Vagina (tissue), 2 donors: ENCODE data around the gene PUSL1. TPM values are rescaled to one million over a fixed set of nuclear protein-coding genes. Genes with fewer than 3 reads are reported as not detected.

Experiments
- DNase-seq, 2 donors: peaks; one replicate each; pipeline ENCODE4 v3.0.0-alpha.2; 2017; ENCODE audit errors: extremely low spot score in 2 of 2
- H3K27ac ChIP-seq: fragments of 200-600 bp; sonication (generic); one replicate; pipeline ENCODE4 v1.5.1; 2019
- H3K27me3 ChIP-seq: fragments of 200-600 bp; sonication (generic); one replicate; pipeline ENCODE4 v1.5.1; 2019
- H3K36me3 ChIP-seq, 2 donors: fragments of 200-600 bp; sonication (generic); one replicate each; pipeline ENCODE4 v1.5.1; 2017 to 2019
- H3K4me1 ChIP-seq: fragments of 200-600 bp; sonication (generic); one replicate; pipeline ENCODE4 v1.5.1; 2019
- H3K4me3 ChIP-seq, 2 donors: fragments of 200-600 bp; sonication (generic); 1 replicate in 1 of 2; 2 replicates in 1 of 2; pipeline ENCODE4 v1.5.1; 2016 to 2019
- H3K9me3 ChIP-seq: fragments of 200-600 bp; sonication (generic); one replicate; pipeline ENCODE4 v1.5.1; 2019
- POLR2A ChIP-seq, 2 donors: fragments of 450-650 bp; IDR thresholded peaks; one replicate each; pipeline ENCODE4 v1.6.1; 2017; ENCODE audit warnings: antibody characterized with exemption in 2 of 2, mild to moderate bottlenecking in 2 of 2, moderate library complexity in 2 of 2
- POLR2AphosphoS5 ChIP-seq, 2 donors: sonication (generic); formaldehyde crosslinking; IDR thresholded peaks; one replicate each; pipeline ENCODE4 v1.9.0; 2017; ENCODE audit warnings: antibody characterized with exemption in 2 of 2, mild to moderate bottlenecking in 2 of 2, low read depth in 1 of 2; ENCODE audit not compliant: insufficient read depth in 1 of 2
- intact Hi-C: fragments of 100-400 bp; cut with DNase I; formaldehyde crosslinking; loops from one replicate; pipeline ENCODE4 v1.15.1; 2023
- total RNA-seq: library from RNA; depleted of rRNA; stranded (reverse); fragments of >200 nt; gene quantifications from one replicate; pipeline ENCODE4 v1.2.3, GENCODE V29; 2016
- TF ChIP-seq, protein P1 (sequence below), 3 experiments: fragments of 450-650 bp in 2 of 3; fragments of 200-600 bp in 1 of 3; sonication (generic) in 1 of 3; IDR thresholded peaks; one replicate each; pipeline ENCODE4 v1.5.1; 2017 to 2019; ENCODE audit warnings: antibody characterized with exemption in 3 of 3, mild to moderate bottlenecking in 2 of 3, moderate library complexity in 2 of 3

PUSL1 gene
- total RNA-seq, 1 donor from 2014 or later = 31.2 TPM

GRCh38 chr1:1291023-1291528, 17.3 kb upstream of the PUSL1 start:
- intact Hi-C loops = loop anchor here (5.0 kb wide), 1 partner anchor 169 kb away; no protein-coding TSS in a partner anchor
- no peaks in the 10 kb centered on the region for H3K9me3 ChIP-seq
- H3K27me3 ChIP-seq = no peaks in the 10 kb centered on the region
- peaks cover 15% of the 10 kb centered on the region for H3K4me1 ChIP-seq
- peaks cover 0 to 3% of the 10 kb centered on the region in 2 donors for H3K36me3 ChIP-seq
- TF ChIP-seq POLR2AphosphoS5 (IDR thresholded peaks at IDR 0.05; ENCODE audit: insufficient read depth in 1 of 2, low read depth in 1 of 2) (no peak), POLR2A (IDR thresholded peaks at IDR 0.05) (no peak)
- TF ChIP-seq, protein P1, sequence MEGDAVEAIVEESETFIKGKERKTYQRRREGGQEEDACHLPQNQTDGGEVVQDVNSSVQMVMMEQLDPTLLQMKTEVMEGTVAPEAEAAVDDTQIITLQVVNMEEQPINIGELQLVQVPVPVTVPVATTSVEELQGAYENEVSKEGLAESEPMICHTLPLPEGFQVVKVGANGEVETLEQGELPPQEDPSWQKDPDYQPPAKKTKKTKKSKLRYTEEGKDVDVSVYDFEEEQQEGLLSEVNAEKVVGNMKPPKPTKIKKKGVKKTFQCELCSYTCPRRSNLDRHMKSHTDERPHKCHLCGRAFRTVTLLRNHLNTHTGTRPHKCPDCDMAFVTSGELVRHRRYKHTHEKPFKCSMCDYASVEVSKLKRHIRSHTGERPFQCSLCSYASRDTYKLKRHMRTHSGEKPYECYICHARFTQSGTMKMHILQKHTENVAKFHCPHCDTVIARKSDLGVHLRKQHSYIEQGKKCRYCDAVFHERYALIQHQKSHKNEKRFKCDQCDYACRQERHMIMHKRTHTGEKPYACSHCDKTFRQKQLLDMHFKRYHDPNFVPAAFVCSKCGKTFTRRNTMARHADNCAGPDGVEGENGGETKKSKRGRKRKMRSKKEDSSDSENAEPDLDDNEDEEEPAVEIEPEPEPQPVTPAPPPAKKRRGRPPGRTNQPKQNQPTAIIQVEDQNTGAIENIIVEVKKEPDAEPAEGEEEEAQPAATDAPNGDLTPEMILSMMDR (IDR thresholded peaks at IDR 0.05) = no peak
- H3K4me3 ChIP-seq = no peak overlapping the region
- H3K27ac ChIP-seq = no peak overlapping the region
- no peak for DNase-seq

GRCh38 chr1:1291548-1292441, 16.6 kb upstream of the PUSL1 start:
- intact Hi-C loops = loop anchor here (5.0 kb wide), 1 partner anchor 169 kb away; no protein-coding TSS in a partner anchor
- H3K9me3 ChIP-seq = no peaks in the 10 kb centered on the region
- H3K4me3 ChIP-seq = no peak overlapping the region
- DNase-seq = no peak
- H3K27ac ChIP-seq = no peak overlapping the region
- H3K36me3 ChIP-seq = peaks cover 0 to 9% of the 10 kb centered on the region in 2 donors
- peaks cover 15% of the 10 kb centered on the region for H3K4me1 ChIP-seq
- no peaks in the 10 kb centered on the region for H3K27me3 ChIP-seq
- TF ChIP-seq POLR2A (IDR thresholded peaks at IDR 0.05) (no peak), POLR2AphosphoS5 (IDR thresholded peaks at IDR 0.05; ENCODE audit: insufficient read depth in 1 of 2, low read depth in 1 of 2) (no peak)
- TF ChIP-seq, protein P1 (IDR thresholded peaks at IDR 0.05) = peak in 2 of 3 experiments; percentile 48 to 67

- Histone ChIP-seq H3K4me1 (peaks cover 15% of the 10 kb centered on the region), H3K36me3 (peaks cover 0 to 9% of the 10 kb centered on the region in 2 donors), H3K27me3 (no peaks in the 10 kb centered on the region), H3K4me3 (no peak overlapping the region), H3K9me3 (no peaks in the 10 kb centered on the region), H3K27ac (no peak overlapping the region)
- intact Hi-C loops = loop anchor here (5.0 kb wide), 1 partner anchor 170 kb away; no protein-coding TSS in a partner anchor
- no peak for DNase-seq
- TF ChIP-seq POLR2A (IDR thresholded peaks at IDR 0.05) (no peak), POLR2AphosphoS5 (IDR thresholded peaks at IDR 0.05; ENCODE audit: insufficient read depth in 1 of 2, low read depth in 1 of 2) (no peak)
- TF ChIP-seq, protein P1 (IDR thresholded peaks at IDR 0.05) = no peak
Observed at GRCh38 chr1:1292442-1292779, 16.0 kb upstream of the PUSL1 start.

- Histone ChIP-seq H3K36me3 (peaks cover 0 to 9% of the 10 kb centered on the region in 2 donors), H3K9me3 (no peaks in the 10 kb centered on the region), H3K27ac (no peak overlapping the region), H3K4me3 (no peak overlapping the region), H3K4me1 (peaks cover 15% of the 10 kb centered on the region), H3K27me3 (no peaks in the 10 kb centered on the region)
- no peak for DNase-seq
- TF ChIP-seq, protein P1 (IDR thresholded peaks at IDR 0.05) = no peak
- no peak for TF ChIP-seq POLR2A (IDR thresholded peaks at IDR 0.05)
- TF ChIP-seq POLR2AphosphoS5 (IDR thresholded peaks at IDR 0.05; ENCODE audit: insufficient read depth in 1 of 2, low read depth in 1 of 2) = no peak
- intact Hi-C loops = loop anchor here (5.0 kb wide), 1 partner anchor 171 kb away; no protein-coding TSS in a partner anchor
Observed at GRCh38 chr1:1292851-1293250, 15.5 kb upstream of the PUSL1 start.
